Posterior cingulate gyrus (tissue), 11 donors: ENCODE results near the gene KASH5.
A peak's percentile ranks its signal among the peaks of the same experiment; 100 is the strongest.
"Not testable (repeated sequence)": the region's sequence is repeated elsewhere in the genome, so short reads cannot be mapped to it uniquely, and the experiment has no call there.

ENCODE experiments used
- DNase-seq, 10 donors: peaks; one replicate each; pipeline versions ENCODE4 v3.0.0 to v3.0.0-alpha.2; 2020 to 2021; ENCODE audit warnings: mixed read lengths in 3 of 10
- intact Hi-C: fragments of 100-400 bp; cut with DNase I; formaldehyde crosslinking; loops from one replicate; pipeline ENCODE4 v1.15.1; 2023

The KASH5 gene

DNA sequence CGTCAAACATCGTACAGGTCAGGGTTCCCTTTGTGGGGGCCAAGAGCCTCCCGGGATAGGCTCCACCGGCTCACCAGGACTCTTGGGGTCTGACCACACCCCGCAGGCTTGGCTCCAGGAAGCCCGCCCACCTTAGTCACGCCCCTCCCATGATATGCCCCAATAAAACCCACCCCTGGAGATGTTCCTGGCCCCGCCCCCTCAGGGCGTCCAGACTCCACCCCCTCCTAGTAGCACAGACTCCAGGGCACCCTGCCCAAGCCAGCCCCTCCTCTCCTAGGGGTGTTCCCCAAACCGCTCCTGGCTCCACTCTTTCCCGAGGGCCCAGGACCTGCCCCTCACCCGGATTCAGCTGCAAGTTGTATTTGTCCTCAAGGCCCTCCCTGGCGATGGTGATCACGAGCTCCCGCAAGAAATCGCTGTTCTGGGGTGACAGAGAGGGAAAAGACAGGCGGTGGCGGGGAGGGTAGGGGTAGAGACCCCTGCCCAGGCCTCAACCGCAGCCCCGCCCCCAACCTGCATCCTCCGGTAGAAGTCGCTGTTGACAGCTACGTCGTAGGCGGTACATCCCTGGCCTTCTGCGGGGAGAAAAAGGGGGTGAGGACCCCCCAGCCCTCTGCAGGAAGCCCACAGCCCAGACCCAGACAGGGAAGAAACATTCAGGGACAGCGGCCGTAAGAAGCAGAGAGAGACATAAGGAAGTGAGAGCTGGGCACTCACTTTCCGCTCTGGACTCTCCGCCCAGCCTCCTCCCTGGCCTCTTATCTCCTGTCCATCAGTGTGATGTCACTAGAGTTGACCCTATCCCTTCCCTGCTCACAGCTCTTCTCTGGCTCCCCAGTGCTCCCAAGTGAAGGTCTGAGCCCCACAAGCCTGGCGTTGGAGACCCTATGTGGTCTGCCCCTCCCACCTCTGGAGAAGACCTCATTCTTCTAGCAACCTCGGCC, 59.7 kb downstream of the KASH5 start:
- intact Hi-C loops: no loop called here
- no peak for DNase-seq

DNA sequence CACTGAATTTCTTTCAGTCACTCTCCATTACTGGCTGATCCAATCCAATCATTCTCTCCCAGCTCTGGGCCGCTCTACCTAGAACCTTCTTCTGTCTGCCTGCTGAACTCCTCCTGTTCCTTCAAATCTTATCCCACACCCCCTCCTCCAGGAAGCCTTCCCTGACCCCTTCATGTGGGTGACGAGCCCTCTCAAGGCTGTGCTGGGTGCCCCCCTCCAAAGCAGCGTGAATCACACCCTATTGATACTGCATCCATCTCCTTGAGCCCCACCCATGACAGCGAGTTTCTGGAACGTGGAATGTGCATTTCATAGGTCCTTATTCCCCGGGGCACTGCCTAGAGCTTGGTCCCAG, 60.4 kb downstream of the KASH5 start:
- intact Hi-C loops: no loop called here
- no peak for DNase-seq

DNA sequence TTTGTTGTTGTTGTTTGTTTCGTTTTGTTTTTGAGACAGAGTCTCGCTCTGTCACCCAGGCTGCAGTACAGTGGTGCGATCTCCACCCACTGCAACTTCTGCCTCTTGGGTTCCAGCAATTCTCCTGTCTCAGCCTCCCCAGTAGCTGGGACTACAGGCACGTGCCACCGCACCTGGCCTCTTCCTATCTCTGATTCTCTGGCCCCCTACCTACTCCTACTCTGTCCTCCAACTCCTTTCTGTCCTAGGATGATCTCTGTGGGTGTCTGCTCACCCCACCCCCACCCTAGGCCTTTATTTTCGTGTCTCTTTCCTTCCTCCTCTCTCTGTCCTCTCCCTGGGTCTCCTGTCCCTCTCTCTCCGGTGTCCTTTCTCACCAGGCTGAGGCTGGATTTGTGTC, 62.4 kb downstream of the KASH5 start:
- intact Hi-C loops: loop anchor here (5.0 kb wide), 1 partner anchor 47 kb away; the partner anchor contains the start of gene RPS11
- DNase-seq: no peak

GRCh38 chr19:49451430-49452181, 63.6 kb downstream of the KASH5 start, which contains the start of gene PIH1D1:
TSS of gene PIH1D1 (minus strand) at chr19:49451814. CDS start at chr19:49451574, 240 bp downstream.
- peak; percentile 92 to 99 (median 96) for DNase-seq
- intact Hi-C loops: loop anchor here (5.0 kb wide), 1 partner anchor 46 kb away; the partner anchor contains the start of gene RPS11

- peak; percentile 97 to 100 (median 99) for DNase-seq
- intact Hi-C loops: loop anchor here (5.0 kb wide), 1 partner anchor 44 kb away; the partner anchor contains the start of gene RPS11
These were observed 65.1 kb downstream of the KASH5 start, which contains the start of gene ALDH16A1 for GRCh38 chr19:49453013-49453756. TSS of gene ALDH16A1 (plus strand) at chr19:49453225. CDS start at chr19:49453332, 107 bp downstream.

- intact Hi-C loops: loop anchor here (5.0 kb wide), 1 partner anchor 44 kb away; the partner anchor contains the start of gene RPS11
These were observed 65.8 kb downstream of the KASH5 start for GRCh38 chr19:49453757-49454240.

DNA sequence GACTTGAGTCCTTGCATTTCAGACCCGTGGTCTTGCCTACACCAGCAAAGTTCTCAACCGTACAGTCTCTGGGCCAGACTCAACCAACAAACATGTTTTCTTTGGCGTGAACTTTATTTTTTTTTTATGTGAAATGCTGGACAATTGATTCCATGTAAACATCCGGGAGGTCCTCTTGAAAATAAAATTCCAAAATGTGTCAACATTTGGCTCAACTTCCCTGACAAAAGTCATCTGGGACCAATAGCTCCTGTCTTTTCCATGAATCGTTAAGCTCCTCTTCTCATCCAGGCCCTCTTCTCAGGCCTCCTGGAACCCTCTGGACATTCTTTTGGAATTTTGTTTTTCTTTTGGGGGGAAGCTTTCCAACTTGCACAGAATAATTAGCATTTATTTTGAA, 67.7 kb downstream of the KASH5 start:
- intact Hi-C loops: no loop called here
- no peak for DNase-seq

More at GRCh38 chr19:49453757-49454240, 65.8 kb downstream of the KASH5 start:
- no peak for DNase-seq

DNA sequence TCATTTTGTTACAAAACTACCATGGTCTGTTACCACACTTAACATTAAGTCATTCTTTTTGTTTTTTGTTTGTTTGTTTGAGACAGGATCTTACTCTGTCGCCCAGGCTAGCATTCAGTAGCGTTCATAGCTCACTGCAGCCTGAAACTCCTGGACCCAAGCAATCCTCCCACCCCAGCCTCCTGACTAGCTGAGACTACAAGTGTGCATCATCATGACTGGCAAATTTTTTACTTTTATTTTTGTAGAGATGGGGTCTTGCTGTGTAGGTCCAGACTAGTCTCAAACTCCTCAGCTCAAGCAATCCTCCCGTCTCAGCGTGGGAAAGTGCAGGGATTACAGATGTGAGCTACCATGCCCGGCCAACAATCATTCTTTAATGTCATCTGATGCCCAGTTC, 68.3 kb downstream of the KASH5 start:
- DNase-seq: no peak
- intact Hi-C loops: no loop called here

DNA sequence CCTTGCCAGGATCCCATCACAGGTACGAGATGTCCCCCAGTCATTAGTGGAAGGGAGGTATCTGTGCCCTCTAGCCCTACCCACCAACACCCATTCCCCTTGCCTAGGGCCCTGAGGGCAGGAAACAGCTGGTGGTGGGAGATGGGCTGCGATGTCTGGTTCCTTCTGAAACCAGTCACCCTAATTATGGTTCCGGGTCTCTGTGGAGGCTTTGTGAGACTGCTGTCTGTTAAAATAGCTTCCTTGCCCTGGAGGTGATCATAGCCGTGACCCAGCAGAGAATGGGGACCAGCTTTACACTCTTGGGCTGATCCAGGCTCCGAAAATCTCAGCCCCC, 70.5 kb downstream of the KASH5 start:
- DNase-seq: no peak
- intact Hi-C loops: no loop called here

DNA sequence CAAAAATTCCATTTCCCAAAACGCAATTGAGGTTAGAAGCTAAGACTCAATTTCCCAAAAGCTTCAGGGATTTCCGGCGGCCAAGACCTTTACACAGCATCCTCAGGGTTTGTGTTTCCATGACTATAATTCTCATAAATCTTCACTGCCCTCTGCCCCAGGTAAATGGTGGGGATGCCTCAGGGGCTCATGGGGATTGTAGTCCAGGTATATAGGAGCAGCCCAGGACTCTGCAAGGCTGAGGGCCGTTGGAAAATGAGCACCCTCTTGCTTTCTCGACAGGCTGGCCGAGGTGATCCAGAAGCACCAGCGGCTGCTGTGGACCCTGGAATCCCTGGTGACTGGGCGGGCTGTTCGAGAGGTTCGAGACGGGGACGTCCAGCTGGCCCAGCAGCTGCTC, 71.3 kb downstream of the KASH5 start:
- no peak for DNase-seq
- intact Hi-C loops: no loop called here

DNA sequence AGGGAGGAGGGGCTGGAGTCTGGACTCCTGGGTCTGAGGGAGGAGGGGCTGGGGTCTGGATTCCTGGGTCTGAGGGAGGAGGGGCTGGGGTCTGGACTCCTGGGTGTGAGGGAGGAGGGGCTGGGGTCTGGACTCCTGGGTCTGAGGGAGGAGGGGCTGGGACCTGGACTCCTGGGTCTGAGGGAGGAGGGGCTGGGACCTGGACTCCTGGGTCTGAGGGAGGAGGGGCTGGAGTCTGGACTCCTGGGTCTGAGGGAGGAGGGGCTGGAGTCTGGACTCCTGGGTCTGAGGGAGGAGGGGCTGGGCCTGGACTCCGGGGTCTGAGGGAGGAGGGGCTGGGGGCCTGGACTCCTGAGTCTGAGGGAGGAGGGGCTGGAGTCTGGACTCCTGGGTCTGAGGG, 73.1 kb downstream of the KASH5 start:
- intact Hi-C loops, DNase-seq: not testable (repeated sequence)

GRCh38 chr19:49461656-49462055, 73.6 kb downstream of the KASH5 start:
- intact Hi-C loops: no loop called here
- no peak for DNase-seq

DNA sequence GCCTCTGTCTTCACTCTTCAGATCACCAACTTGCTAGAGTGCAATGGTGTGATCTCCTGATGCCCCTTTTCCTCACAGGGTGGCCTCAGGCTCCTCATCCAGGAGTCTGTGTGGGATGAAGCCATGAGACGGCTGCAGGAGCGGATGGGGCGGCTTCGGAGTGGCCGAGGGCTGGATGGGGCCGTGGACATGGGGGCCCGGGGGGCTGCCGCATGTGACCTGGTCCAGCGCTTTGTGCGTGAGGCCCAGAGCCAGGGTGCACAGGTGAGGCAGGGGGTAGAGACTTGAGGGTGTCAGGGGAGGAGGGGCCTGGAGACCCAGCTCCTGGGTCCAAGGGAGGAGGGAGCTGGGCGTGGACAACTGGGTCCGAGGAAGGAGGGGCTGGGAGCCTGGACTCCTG, 74.4 kb downstream of the KASH5 start:
- no peak for DNase-seq
- intact Hi-C loops: no loop called here

DNA sequence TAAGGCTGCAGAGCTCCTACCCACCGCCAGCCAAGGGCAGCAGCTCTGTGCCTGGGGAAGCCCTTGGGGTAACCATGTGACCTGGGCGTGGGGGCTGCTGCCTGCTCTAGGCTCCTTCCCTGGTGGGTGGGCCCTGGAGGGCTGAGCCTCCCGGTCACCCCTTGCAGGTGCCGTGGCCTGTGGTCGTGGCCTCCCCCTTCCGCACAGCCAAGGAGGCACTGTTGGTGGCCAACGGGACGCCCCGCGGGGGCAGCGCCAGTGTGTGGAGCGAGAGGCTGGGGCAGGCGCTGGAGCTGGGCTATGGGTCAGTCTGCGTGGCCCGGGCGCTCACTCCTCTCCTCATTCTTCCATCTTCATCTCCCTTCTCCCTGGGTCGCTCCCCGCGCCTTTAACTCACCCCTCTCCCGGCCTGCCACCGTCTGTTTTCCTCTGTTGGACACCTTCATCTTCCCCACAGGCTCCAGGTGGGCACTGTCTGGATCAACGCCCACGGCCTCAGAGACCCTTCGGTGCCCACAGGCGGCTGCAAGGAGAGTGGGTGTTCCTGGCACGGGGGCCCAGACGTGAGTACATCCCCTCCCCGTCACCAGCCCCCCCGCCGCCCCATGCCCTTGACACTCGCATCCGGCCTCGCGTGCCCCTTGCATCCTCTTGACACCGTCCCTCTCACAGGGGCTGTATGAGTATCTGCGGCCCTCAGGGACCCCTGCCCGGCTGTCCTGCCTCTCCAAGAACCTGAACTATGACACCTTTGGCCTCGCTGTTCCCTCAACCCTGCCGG, 76.1 kb downstream of the KASH5 start:
- intact Hi-C loops: no loop called here
- no peak for DNase-seq

DNA sequence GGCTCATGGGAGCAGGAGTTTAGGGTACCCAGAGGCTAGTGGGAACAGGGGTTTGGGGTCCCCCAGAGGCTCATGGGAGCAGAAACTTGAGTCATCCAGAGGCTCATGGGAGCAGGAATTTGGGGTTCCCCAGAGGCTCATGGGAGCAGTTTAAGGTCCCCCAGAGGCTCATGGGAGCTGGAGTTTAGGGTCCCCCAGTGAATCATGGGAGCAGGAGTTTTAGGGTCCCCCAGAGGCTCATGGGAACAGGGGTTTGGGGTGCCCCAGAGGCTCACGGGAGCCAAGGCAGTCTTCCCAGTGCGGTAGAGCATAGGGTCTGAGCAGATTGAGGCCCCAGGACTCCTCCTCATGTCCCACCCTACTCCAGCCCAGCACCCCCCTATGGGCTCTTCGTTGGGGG, 77.3 kb downstream of the KASH5 start:
- intact Hi-C loops: no loop called here
- DNase-seq: no peak
